NCI-H82 treated with DMSO at 0.1 percent for 48 hours (cell line): ENCODE results near the gene RCSD1.
"Not testable (repeated sequence)": the region's sequence is repeated elsewhere in the genome, so short reads cannot be mapped to it uniquely, and the experiment has no call there.

Source experiments
- DNase-seq: peaks from one replicate; lab custom pipeline; 2025; ENCODE audit not compliant: unreplicated experiment; lab: John Stamatoyannopoulos, UW

RCSD1 gene

GRCh38 chr1:167737169-167737568 is 107.1 kb downstream of the RCSD1 start:
- no peak for DNase-seq

GRCh38 chr1:167738158-167738557 is 108.1 kb downstream of the RCSD1 start:
- DNase-seq: no peak

- DNase-seq: no peak
Observed at GRCh38 chr1:167739752-167740151, 109.7 kb downstream of the RCSD1 start.

DNA sequence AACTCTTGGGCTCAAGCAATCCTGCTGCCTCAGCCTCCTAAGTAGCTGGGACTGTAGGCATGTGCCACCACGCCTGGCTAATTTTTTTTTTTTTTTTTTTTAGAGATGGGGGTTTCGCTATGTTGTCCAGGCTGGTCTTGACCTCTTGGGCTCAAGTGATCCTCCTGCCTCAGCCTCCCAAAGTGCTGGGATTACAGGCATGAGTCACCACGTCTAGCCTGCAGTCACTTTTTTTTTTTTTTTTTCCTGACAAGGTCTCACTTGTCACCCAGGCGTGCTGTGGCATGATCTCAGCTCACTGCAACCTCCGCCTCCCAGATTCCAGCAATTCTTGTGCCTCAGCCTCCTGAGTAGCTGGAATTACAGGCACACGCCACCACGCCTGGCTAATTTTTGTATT is 111.1 kb downstream of the RCSD1 start:
- not testable (repeated sequence) for DNase-seq

- DNase-seq: not testable (repeated sequence)
Observed at GRCh38 chr1:167742392-167743057, 112.5 kb downstream of the RCSD1 start.

DNA sequence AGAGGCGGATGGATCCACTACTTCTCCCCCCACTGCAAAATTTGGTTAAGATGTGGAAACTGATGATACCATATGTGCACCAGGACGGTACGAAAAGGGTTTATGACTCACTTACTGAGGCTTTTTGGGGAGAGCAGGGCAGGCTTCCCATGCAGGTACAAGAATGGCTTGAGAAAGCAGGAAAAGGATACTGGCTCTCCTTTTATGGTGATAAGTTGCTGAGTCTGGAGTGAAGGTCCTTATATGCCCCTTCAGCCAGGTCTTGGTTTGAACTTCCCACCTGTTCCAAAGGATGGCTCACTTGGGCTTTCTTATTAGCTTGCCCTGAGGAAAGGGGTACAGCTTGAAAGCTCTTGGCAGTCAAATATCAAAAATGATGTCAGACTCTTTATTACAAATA is 114.9 kb downstream of the RCSD1 start:
- no peak for DNase-seq

DNA sequence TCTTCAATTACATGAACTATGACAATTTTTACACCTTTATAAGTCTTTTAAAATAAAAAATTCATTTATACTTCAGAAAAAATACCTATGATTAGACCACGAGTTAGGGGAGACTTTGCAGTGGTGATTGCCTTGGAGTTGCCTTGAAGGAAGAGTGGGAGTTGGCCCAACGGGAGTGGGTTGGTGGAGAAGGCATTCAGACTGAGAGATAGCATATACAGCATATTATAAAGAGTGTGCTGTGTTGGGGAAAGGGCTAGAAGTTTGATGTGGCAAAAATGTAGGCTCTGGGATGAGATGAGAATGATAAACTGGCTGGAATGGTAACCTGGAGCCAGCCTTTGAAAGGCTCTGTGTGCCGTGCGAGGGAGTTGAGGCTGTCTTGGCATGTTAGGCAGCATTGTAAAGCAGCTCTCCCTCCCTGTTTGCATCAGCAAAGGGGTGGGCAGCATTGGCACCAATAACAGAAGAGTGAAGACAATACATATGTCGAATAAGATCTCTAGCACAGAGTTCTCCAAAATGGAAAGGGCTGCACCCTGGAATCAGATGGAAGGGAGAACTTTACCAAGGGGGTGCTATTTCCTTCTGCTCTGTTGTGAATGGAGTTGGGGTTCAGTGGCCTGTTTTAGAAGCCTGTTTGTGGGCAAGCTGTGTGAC is 116.1 kb downstream of the RCSD1 start:
- no peak for DNase-seq

DNA sequence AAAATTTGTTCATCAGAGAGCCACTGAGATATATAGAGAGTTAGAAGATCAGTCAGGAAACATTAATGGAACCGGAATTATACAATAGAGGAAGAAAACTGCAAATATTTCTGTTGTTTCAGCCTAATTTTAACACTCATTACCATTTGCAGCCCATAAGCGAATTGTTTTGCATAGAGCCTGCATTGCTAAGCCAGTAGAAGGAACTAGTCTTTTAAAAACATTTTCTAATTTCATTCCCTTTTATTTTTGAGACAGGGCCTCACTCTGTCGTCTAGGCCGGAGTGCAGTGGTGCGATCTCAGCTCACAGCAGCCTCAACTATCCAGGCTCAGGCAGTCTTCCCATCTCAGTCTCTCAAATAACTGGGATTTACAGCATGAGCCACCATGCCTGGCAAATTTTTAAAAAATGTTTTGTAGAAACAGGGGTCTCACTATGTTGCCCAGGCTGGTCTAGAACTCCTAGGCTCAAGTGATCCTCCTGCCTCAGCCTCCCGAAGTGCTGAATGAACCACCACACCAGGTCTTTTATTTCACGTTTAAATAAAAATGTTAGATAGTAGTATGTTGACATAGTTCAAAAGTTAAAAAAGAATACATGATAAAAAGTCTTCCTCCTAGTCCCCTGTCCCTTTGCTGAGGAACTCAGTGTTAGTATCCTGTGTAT is 117.1 kb downstream of the RCSD1 start:
- DNase-seq: no peak

GRCh38 chr1:167747988-167748387 is 118.0 kb downstream of the RCSD1 start:
- DNase-seq: no peak

- no peak for DNase-seq
Observed at GRCh38 chr1:167748906-167749305, 118.9 kb downstream of the RCSD1 start.

- DNase-seq: no peak
Observed at GRCh38 chr1:167749741-167750140, 119.7 kb downstream of the RCSD1 start.

- DNase-seq: no peak
Observed at GRCh38 chr1:167750641-167751040, 120.6 kb downstream of the RCSD1 start.

DNA sequence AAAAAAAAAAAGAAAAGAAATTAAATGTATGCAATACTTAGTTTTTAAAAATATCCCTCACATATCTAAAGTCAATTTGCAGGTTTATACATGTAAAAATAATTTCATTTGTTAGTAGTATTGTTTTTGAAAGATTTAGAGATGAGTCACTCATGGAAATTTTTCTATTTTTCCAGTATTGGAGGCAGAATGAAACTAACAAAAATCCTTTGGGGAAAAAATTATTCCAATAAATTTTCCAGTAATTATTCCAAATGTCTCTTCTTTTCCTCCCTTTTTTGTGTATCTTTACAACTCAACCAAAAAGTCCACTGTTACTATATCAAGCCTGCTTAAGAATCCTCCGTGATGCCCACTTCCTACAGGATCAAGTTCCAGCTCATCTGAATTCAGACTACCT is 121.6 kb downstream of the RCSD1 start:
- no peak for DNase-seq

DNA sequence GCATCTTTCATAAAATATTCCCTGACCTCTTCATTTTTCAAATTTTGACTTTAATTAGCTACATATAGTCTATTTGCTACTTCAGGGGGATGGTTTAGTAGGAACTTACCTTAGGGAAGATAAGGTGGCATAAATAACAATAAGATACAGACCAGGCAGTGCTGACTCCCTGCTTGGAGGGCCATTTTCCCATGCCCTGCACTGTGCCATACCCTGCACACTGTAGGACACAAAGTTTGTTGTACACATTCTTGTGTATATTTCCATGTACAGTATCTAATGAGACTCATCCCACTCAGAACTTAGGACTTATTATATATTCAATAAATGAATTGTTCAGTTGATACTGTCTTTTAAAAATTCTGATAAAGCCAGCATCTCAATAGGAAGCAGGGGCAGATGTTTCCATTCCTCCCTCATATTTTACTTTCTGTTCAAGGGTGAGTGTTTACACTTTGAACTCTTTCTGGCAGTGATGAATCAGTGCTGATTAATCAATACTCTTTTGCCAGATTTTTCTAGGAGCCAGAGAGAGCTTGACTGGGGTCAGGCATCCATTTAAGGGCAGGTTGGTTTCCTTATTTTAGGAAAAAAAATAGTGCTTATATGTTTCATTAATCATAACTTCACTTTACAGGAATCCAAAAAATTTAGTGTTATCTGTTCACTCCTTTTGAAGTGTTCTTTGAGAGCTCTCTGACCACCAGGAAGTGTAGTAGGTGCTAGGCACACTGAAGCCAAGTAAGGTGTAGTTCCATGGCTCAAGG is 122.4 kb downstream of the RCSD1 start:
- no peak for DNase-seq

- DNase-seq: no peak
Observed at GRCh38 chr1:167755654-167756053, 125.6 kb downstream of the RCSD1 start.
